Inflammatory macrophage treated with lipopolysaccharide for 4 hours (primary cell): Measurements from ENCODE around the gene ADM.

ENCODE experiments used
- DNase-seq: peaks from one replicate; pipeline ENCODE4 v3.0.0-alpha.2; 2020

The ADM gene

GRCh38 chr11:10291801-10292638 lies 12.9 kb upstream of the ADM start:
- peak; percentile 47 for DNase-seq

DNA sequence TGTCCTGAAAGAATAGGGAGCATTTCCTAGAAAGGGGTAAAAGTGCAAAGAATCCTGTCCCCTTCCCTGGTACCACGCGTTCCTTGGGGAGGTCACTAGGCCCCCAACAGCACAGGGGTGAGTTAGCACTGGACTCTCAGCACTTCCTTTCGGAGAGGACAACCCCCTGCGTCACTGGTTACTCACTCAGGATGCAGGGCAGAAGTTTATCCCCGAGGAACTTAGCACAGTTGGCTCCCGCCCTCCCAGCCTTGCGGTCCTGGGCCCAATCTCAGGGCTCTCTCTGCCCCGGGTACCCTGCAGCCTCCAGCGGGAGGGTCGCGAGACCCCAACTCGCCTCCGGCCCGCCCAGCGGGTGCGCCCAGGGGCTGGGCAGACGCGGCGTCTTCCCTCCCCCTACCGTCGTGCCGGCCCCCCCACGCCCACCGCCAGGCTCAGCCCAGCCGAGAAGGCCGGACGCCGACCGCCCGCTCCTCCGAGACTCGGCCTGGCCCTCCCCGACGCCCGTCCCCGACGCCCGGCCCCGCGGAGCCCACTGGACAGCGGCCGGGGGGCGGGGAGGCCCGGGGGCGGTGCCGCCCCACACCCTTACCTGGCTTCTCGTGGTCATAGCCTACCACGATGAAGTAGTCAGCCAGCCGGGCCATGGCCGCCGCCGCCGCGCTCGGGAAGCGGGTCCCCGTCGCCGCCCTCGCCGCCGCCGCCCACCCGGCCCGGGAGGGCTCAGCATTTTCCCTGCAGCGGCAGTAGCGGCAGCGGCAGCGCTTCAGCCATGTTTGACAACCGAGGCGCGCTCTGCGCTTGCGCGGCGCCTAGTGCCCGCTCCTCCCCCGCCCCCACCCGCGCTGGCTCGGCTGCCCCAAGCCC lies 11.2 kb upstream of the ADM start, which contains the start of gene SBF2:
Gene SBF2 (minus strand): TSS at position 797 of the 867 bp plus-strand sequence. CDS start 150 bp downstream, at position 647.
- peak; percentile 92 for DNase-seq

- DNase-seq = peak; percentile 79
Measured at GRCh38 chr11:10294290-10294953, 10.5 kb upstream of the ADM start.

DNA sequence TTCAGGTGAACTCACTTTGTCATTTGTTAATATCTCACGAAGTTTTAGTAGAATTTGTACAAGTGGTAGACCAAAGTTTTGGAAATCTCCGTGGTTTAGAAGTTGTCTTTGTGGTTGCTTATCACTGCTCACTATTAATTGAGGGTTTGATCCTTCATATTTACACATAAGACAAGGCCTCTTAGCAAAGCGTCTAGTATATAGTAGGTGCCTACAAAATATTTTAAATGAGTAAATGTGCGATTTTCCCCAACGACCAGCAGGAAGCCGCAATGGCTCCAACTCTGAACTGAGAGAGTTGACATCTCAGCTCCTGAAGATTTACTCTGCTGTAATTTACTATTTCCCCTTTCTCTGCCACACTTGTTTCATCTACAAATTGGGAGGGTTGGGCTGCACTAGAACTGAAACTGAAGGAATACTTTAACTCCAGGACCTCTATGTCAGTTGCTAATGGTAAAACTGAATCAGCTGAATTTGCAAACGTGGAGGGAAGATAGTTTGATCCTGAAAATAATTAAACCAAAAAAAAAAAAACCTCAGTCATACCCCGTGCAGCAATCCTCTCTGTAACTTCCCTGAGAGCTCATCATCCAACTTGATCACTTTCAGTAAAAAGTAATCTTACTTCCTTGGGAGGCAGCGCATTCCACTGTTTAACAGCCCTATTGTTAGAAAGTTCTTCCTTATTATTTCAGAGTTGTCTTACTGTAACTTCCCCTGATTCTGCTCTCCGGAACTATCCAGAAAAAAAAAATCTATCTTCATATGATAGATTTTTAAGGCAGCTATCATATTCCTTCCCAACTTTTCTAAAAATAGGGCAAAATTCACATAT lies 9.6 kb upstream of the ADM start:
- DNase-seq = peak; percentile 89

DNA sequence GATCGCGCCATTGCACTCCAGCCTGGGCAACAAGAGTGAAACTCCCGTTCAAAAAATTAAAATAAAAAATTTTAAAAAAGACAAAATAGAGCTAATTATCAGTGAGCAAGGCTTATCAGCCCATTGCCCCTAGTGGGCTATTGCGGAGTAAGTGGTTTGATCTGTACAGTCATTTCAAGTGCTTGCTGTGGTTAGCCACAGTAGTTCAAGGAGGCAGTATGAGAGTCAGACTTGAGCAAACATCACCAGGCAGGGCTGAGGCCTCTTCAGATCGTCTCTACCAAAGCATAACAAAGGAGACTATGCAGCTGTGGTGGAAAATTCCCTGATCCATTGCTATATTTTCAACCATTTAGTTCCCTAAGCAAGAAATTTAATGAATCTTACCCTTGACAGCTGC lies 6.5 kb upstream of the ADM start:
- DNase-seq = no peak

DNA sequence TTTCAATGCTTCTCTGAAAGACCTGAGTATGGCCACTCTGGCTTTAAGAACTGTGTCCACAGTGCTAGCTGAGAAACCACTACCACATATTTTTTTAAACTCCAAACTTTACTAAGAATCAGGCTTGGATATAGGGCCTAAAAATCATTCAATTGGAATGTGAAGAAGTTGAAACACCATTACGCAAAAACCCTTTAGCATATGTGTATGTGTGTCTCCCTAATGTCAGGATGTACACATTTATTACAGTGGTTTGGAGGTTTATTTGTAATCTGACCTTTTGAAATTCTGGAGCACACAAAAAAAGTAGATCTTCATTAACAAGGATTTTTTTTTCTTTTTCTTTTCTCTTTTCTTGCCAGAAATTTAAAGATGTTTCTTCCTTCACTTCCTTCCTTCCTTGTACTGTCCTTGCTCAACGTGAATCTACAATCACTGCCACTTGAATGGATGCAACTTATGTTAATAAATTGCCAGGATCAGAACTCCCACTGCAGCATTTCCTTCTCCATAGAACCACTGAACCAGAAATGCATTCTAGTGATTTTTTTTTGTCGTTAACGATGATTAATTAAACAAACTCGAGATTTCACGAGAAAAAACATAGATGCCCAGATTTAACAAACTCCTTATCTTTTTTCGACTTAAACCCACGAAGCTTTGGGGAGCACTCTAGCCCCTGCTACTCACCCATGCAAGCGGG lies 3.1 kb upstream of the ADM start:
- no peak for DNase-seq

DNA sequence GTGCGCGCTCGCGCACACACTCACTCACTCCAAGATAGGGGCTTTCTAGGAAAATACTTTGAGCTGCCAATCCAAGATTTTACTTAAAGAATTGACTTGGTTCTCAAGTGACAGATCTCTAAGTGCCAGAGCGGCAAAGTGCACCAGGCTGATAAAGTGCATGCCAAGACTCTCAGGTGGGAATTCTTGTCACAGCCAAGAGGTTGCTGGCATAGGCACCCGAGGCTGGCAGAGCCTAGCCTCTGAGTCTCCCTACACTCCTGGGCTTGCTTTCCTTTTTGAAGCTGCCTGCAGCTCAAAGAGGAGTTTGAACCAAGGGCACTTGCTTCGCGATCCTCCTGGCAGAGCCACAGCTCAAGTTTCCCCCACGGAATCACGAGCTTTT lies 2.5 kb upstream of the ADM start:
- DNase-seq = no peak

DNA sequence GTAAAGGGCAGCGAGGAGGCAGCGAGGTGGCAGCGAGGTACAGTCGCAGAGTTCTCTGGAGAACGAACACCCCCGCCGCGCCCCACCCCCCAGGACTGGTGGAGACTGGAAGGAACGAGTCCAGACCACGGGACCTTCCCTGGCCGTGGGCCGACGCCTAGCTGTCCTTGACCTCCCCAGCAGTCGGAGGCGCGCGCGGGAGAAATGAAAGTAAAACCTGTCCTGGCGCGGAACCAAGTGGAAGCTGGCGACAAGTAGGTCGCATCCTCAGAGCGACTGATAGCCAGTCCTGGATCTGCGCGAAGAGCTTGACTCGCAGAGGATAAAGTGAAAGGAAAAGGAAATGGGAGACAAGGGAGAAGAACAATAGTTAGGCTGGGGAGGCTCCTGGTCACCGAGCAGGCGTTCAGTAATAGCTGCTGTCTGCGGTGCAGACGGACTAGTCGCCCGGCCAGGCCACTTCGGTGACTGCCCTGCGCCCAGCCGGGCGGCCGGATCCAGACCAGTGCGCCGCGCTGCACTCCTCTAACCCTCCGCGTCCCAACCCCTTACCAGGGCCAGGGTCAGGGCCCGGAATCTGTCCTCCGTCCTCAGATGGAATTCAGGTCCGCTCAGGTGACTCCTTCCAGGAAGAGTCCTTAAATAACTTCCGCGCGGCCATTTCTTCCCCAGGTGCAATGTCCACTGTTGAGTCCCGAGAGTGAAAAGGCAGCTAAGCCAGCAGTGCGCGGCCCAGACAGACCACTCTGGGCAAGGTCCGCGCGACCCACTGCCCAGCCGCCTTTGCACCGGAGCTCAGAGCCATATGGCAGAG lies 1.9 kb upstream of the ADM start:
- peak; percentile 95 for DNase-seq

DNA sequence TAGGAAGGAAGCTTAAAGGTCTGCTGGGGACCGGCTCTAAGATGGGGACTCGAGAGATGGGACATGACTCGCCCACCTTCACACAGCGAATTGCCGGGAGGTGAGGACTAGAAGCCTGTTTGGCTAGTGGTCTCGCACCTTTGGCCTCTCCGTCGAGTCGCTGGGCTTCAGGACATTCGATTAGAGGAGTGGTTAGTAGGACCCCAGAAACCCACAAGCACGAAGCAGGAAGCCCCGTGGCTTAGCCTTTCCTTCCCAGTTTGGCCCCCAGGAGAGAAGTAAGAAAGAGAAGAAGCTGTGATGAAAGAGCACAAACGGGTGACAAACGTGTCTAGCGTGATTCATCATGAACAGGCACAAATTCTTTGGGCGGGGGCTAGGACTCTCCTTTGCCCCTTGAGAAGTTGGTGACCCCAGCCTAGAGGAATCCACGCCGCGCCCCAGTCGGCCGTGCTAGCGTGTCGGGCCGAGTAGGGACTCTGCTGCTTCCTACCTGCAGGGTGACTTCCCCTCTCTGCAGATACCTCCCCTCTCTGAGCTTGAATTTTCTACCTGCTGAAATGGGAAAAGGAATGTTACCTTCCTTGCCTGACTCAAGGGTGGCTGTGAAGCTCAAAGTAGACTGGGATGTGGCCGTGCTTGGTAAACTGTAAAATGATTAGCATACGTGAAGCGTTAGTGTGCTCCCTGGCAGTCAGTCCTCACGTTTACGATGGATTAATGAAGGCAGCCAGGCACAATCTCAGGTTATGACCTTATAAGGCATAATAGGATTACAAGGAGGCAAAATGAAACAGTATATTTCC lies 1.1 kb upstream of the ADM start:
- DNase-seq = peak; percentile 90

- peak; percentile 51 for DNase-seq
Measured at GRCh38 chr11:10305262-10305963, 540 bp downstream of the ADM start.

DNA sequence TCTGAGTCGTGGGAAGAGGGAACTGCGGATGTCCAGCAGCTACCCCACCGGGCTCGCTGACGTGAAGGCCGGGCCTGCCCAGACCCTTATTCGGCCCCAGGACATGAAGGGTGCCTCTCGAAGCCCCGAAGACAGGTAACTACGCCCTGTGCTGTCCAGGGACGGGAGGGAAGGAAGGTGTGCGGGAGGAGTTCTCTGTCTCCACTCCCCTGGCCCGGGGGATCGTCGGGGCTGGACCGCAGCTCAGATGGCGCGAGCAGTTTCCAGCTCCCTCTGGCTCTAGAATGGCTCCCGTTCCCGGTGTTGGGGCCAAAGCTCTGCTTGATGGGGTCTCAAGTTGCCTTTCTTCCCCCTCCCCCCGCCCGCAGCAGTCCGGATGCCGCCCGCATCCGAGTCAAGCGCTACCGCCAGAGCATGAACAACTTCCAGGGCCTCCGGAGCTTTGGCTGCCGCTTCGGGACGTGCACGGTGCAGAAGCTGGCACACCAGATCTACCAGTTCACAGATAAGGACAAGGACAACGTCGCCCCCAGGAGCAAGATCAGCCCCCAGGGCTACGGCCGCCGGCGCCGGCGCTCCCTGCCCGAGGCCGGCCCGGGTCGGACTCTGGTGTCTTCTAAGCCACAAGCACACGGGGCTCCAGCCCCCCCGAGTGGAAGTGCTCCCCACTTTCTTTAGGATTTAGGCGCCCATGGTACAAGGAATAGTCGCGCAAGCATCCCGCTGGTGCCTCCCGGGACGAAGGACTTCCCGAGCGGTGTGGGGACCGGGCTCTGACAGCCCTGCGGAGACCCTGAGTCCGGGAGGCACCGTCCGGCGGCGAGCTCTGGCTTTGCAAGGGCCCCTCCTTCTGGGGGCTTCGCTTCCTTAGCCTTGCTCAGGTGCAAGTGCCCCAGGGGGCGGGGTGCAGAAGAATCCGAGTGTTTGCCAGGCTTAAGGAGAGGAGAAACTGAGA lies 1.4 kb downstream of the ADM start:
- no peak for DNase-seq

- DNase-seq = no peak
Measured at GRCh38 chr11:10307022-10307399, 2.1 kb downstream of the ADM start.

DNA sequence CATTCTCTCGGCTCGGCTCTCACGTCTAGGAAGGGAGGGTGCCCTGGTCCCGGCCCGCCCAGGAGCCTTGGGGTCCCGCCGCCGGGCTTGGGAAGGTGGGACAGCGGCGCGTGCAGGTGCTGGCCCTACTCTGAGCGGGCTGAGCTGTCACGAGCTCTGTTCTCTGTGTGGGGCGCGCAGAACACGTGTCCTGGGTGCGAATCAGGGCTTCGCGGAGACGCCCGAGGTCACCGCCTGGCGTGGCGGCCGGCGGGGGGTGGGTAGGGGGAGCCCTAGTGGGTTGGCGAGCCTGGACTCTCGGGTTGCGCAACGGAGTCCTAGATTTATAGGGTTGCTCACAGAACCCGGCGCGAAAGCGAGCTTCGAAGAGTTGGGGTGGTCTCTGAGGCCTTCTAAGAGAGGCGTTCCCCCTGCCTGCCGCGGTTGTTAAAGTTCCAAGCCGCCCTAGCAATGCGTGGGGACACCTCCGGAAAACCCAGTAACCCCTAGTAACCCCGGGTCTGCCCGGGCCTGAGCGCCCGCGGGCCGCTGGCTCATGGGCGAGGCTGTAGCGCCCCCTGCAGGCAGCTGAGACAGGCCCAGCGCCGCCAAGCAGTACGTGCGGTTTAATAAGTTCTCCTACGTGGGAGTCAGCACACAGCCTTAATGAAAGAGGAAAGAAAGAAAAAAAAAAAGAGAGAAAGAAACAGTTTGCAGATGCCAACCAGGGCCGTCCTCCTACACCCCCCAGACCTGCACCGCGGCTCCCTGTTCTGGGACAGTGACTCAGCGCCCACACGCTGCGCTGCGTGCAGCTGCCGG lies 2.7 kb downstream of the ADM start:
- DNase-seq = peak; percentile 94

DNA sequence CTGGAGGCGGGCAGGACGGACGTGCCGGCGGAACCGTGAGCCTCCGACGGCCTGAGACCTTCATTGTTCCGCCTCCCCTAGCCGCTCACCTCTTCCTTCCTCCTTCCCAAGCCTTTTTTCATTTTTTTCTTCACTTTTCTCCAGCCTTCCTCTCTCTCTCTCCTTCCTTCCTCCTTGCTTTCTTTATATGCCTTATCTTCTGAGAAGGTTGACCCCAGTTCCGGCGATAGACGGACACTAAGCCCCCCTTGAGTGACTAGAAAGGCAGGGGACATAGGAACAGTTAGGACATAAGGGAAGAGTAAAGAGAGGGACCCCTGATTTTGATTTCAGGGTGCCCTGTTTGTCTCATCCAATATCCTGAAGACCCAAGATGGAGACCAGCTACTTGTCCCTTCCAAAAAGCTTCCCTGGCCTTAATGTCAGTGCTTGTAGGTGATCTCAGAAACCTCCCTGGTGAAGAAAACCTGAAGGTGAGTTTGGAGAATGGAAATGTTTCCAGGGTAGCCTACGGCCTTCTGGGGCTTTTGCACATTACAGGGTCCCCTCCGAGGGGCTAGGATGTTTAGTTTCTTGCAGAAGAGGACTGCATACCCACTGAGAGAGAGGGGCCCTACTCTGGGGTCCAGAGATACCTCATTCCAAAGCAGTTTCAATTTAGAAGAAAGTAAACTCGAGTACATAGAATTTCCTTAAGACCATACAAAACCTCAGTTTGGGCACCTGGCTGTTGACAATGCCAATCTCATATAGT lies 3.5 kb downstream of the ADM start:
- DNase-seq = no peak

- DNase-seq = no peak
Measured at GRCh38 chr11:10309163-10310093, 4.6 kb downstream of the ADM start.
